Measurements from ENCODE around the gene KRTAP9-9.

GRCh38 chr17:41284043-41284442, 28.9 kb downstream of the KRTAP9-9 start:
- no peak for TF ChIP-seq TAF1 (IDR thresholded peaks at IDR 0.05; ENCODE audit: borderline replicate concordance, low read depth, low read length)
- no peak for TF ChIP-seq POLR2A (IDR thresholded peaks at IDR 0.05; ENCODE audit: low read depth, low read length)

Measured in GM12892 (cell line).